Kidney epithelial cell (primary cell): ENCODE results near the gene PTPN3. TPM values are rescaled to one million over a fixed set of nuclear protein-coding genes. Genes with fewer than 3 reads are reported as not detected.
A peak's percentile ranks its signal among the peaks of the same experiment; 100 is the strongest.

Source experiments
- DNase-seq: peaks from one replicate; pipeline ENCODE4 v3.0.0-alpha.2; 2010; ENCODE audit warnings: low read depth
- H3K27me3 ChIP-seq: 2 replicates; pipeline ENCODE4 v1.6.0; 2011; ENCODE audit warnings: low read length; ENCODE audit not compliant: control insufficient read depth, insufficient read depth
- H3K36me3 ChIP-seq: 2 replicates; pipeline ENCODE4 v1.5.1; 2011; ENCODE audit warnings: low read length; ENCODE audit not compliant: control insufficient read depth, insufficient read depth
- H3K4me3 ChIP-seq: 2 replicates; pipeline ENCODE4 v1.5.1; 2011; ENCODE audit warnings: low read depth, mild to moderate bottlenecking, control low read depth, low read length
- total RNA-seq: library from RNA; depleted of rRNA; stranded (reverse); fragments of >200 nt; gene quantifications from 2 replicates; pipeline ENCODE4 v1.2.3, GENCODE V29; 2015
- TF ChIP-seq, protein P1 (sequence below): IDR thresholded peaks from 2 replicates; pipeline ENCODE4 v1.5.1; 2011; ENCODE audit warnings: mild to moderate bottlenecking, moderate library complexity, low read length, control low read depth, inconsistent platforms; ENCODE audit not compliant: insufficient read depth, poor library complexity, severe bottlenecking

PTPN3 gene
- total RNA-seq, 1 donor from 2014 or later, result 33.6 TPM

DNA sequence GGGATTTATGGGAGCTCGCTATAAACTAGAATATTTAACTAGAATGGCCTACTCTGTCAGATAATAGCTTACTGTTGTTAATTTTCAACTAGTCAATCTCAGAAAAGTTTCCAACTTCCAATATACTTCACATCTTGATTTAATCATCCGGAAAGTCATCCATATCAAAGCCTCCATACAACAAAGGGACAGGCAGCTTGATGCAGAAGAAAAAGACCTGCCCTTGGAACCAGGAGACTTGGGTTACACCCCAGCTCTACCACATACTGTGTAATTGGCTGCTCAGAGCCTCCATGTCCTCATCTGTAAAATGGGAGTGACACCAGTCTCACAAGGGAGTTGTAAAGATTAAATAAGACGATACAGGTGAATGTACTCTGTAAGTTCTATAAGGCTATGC lies 1.9 kb downstream of the PTPN3 start:
- H3K4me3 ChIP-seq, result peak overlapping the region; percentile 55
- no peaks in the 10 kb centered on the region for H3K36me3 ChIP-seq
- TF ChIP-seq, protein P1, sequence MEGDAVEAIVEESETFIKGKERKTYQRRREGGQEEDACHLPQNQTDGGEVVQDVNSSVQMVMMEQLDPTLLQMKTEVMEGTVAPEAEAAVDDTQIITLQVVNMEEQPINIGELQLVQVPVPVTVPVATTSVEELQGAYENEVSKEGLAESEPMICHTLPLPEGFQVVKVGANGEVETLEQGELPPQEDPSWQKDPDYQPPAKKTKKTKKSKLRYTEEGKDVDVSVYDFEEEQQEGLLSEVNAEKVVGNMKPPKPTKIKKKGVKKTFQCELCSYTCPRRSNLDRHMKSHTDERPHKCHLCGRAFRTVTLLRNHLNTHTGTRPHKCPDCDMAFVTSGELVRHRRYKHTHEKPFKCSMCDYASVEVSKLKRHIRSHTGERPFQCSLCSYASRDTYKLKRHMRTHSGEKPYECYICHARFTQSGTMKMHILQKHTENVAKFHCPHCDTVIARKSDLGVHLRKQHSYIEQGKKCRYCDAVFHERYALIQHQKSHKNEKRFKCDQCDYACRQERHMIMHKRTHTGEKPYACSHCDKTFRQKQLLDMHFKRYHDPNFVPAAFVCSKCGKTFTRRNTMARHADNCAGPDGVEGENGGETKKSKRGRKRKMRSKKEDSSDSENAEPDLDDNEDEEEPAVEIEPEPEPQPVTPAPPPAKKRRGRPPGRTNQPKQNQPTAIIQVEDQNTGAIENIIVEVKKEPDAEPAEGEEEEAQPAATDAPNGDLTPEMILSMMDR, result no peak
- DNase-seq, result no peak
- no peaks in the 10 kb centered on the region for H3K27me3 ChIP-seq

DNA sequence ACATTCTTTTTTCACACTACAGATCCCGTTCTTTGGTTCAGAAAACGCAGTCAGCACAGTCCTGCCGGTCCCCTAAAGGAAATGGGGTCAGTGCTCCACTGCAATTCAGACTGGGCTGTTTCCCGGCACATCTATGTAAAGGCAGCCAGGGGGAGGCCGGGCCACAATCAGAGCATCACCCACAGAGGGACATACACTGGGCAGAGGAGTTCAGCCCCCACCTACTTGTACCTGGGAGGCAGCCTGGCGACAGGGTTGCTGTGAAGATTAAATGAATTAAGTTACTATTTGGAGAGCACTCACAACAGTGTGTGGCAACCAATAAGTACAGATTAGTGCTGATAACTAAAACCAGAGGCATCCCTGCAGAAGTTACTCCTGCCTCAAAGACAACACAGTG lies 4.5 kb downstream of the PTPN3 start:
- TF ChIP-seq, protein P1, result no peak
- no peaks in the 10 kb centered on the region for H3K36me3 ChIP-seq
- no peaks in the 10 kb centered on the region for H3K27me3 ChIP-seq
- no peak overlapping the region for H3K4me3 ChIP-seq
- no peak for DNase-seq

DNA sequence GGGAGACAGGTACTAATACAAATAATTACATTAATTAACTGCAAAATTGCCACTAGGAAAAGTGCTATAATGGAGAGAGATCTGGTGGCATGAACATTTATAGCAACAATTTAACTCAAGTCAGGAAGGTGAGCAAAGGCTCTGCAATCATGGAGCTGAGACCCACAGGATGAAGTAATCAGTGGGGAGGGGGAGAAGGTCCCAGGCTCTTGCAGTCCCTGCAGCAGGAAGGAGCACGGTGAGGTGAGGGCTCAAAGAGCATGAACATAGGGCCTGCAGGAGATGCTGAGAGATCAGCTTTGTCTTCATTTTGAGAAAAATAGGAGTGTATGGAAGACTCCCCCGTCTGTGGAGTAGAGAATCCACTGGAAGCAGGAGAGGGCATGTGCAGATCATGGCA lies 6.5 kb downstream of the PTPN3 start:
- TF ChIP-seq, protein P1, result no peak
- Histone ChIP-seq H3K27me3 (no peaks in the 10 kb centered on the region), H3K36me3 (no peaks in the 10 kb centered on the region), H3K4me3 (no peak overlapping the region)
- DNase-seq, result no peak

DNA sequence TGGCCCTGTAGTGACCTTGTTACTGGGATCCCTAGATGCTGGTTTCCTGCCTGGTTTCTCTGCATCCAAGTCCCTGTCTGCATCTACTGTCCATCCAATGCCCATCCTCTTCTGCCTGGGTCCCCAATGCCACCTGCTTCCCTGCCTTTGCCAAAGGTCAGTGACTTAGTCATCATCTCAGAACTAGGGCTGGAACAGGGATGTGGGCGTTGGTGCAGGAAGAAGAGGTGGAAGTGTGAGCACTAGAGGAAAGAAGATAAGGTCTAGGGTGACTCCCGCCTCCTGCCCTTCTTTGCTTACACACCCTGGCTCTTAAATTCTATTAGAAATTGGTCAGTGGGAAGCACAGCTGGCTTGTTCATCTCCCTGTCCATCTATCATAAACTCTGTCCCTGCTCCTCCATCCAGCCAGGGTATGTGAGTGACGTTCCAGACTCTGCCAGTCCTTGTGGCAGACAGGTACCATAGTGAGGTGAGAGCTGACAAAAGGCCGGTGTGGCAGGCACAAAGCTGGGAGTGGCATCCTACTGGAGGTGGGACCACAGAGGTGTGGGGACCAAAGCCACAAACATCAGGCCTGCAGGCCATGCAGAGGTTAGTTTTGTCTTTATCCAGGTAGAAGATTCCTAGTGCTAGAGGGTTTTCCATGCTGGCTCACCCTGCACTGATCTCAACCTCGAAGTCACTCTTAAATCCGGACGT lies 9.2 kb downstream of the PTPN3 start:
- TF ChIP-seq, protein P1, result no peak
- H3K4me3 ChIP-seq, result no peak overlapping the region
- DNase-seq, result no peak
- H3K27me3 ChIP-seq, result no peaks in the 10 kb centered on the region
- peaks cover 2% of the 10 kb centered on the region for H3K36me3 ChIP-seq

DNA sequence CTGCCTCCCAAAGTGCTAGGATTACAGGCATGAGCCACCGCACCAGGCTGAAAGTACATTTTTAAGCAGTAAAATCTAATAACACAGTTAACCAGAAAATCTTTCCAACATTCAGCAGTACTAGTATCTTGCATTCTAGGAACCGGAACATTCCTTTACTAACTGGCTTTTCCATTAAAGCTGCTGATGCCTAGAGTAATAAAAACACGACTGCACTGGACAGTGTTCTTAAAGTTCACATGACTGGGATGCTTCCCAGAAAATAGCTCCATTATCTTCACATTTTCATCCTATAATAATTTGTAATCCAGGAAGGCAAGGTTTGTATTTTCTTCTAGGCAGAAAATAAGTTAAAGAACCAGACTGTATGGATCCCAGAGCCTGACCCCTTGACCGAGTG lies 9.8 kb downstream of the PTPN3 start:
- H3K27me3 ChIP-seq, result no peaks in the 10 kb centered on the region
- H3K36me3 ChIP-seq, result peaks cover 2% of the 10 kb centered on the region
- no peak overlapping the region for H3K4me3 ChIP-seq
- no peak for DNase-seq
- TF ChIP-seq, protein P1, result no peak

DNA sequence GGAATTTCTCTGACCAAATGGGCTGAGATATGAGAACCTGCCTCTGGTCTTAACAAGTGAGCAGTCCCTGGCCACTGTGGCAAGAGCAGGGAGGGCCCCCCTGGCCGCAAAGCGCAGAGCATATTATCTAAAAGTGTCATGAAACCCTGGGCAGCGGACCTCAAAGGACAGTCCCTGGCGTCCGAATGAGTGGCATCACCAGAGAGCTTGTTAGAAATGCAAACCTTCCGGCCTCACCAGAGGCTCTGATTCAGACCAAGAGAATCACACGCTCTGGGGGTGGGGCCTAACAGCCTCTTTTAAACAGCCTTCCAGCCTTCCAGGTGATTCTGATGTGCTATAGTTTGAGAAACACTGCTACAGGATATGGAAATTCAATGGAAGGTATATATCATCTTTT lies 10.9 kb downstream of the PTPN3 start:
- no peak overlapping the region for H3K4me3 ChIP-seq
- no peaks in the 10 kb centered on the region for H3K27me3 ChIP-seq
- TF ChIP-seq, protein P1, result no peak
- H3K36me3 ChIP-seq, result peaks cover 2% of the 10 kb centered on the region
- DNase-seq, result no peak
